IPS-18c (cell line): ENCODE data around the gene AMPD2.

Source experiments
- H3K4me3 ChIP-seq: 2 replicates; pipeline ENCODE4 v1.7.0; 2013; ENCODE audit warnings: low read depth, mild to moderate bottlenecking, low read length, moderate library complexity; ENCODE audit not compliant: insufficient read depth
- H3K9me3 ChIP-seq: one replicate; pipeline ENCODE4 v1.6.1; 2013; ENCODE audit warnings: mild to moderate bottlenecking, low read length, moderate library complexity; ENCODE audit not compliant: control insufficient read depth, insufficient read depth

AMPD2 gene

GRCh38 chr1:109625601-109626560 is 6.2 kb downstream of the AMPD2 start:
- H3K9me3 ChIP-seq, result no peaks in the 10 kb centered on the region
- no peak overlapping the region for H3K4me3 ChIP-seq

GRCh38 chr1:109626682-109627408 is 7.2 kb downstream of the AMPD2 start:
- H3K9me3 ChIP-seq, result no peaks in the 10 kb centered on the region
- H3K4me3 ChIP-seq, result no peak overlapping the region

- no peak overlapping the region for H3K4me3 ChIP-seq
- no peaks in the 10 kb centered on the region for H3K9me3 ChIP-seq
Measured at GRCh38 chr1:109627692-109628399, 8.2 kb downstream of the AMPD2 start.

- Histone ChIP-seq H3K9me3 (no peaks in the 10 kb centered on the region), H3K4me3 (no peak overlapping the region)
Measured at GRCh38 chr1:109628540-109629321, 9.1 kb downstream of the AMPD2 start.

GRCh38 chr1:109629372-109630030 is 9.9 kb downstream of the AMPD2 start:
- no peaks in the 10 kb centered on the region for H3K9me3 ChIP-seq
- H3K4me3 ChIP-seq, result no peak overlapping the region

- Histone ChIP-seq H3K9me3 (no peaks in the 10 kb centered on the region), H3K4me3 (no peak overlapping the region; the same call in 1 of the 2 replicates)
Measured at GRCh38 chr1:109630081-109630897, 10.7 kb downstream of the AMPD2 start.

- Histone ChIP-seq H3K9me3 (no peaks in the 10 kb centered on the region), H3K4me3 (no peak overlapping the region; the same call in 1 of the 2 replicates)
Measured at GRCh38 chr1:109630898-109631512, 11.4 kb downstream of the AMPD2 start.

GRCh38 chr1:109631513-109632505 is 12.2 kb downstream of the AMPD2 start:
- Histone ChIP-seq H3K4me3 (no peak overlapping the region), H3K9me3 (no peaks in the 10 kb centered on the region)

GRCh38 chr1:109632671-109633346 is 13.2 kb downstream of the AMPD2 start:
- Histone ChIP-seq H3K9me3 (no peaks in the 10 kb centered on the region), H3K4me3 (no peak overlapping the region)

- H3K9me3 ChIP-seq, result no peaks in the 10 kb centered on the region
- H3K4me3 ChIP-seq, result no peak overlapping the region
Measured at GRCh38 chr1:109634292-109634691, 14.7 kb downstream of the AMPD2 start.

- Histone ChIP-seq H3K4me3 (no peak overlapping the region), H3K9me3 (no peaks in the 10 kb centered on the region)
Measured at GRCh38 chr1:109634771-109635750, 15.4 kb downstream of the AMPD2 start.

GRCh38 chr1:109635862-109636200 is 16.2 kb downstream of the AMPD2 start:
- no peak overlapping the region for H3K4me3 ChIP-seq

More at GRCh38 chr1:109635862-109636200, 16.2 kb downstream of the AMPD2 start:
- H3K9me3 ChIP-seq, result no peaks in the 10 kb centered on the region
